Bronchial smooth muscle cell (primary cell): Measurements from ENCODE around the gene IFNA16. TPM values are rescaled to one million over a fixed set of nuclear protein-coding genes. Genes with fewer than 3 reads are reported as not detected.

Source experiments
- total RNA-seq: library from RNA; depleted of rRNA; stranded (reverse); fragments of >200 nt; gene quantifications from 2 replicates; pipeline ENCODE4 v1.2.1, GENCODE V29; 2014

IFNA16 gene
- total RNA-seq, result not detected in 2 replicates

GRCh38 chr9:21217211-21217610 lies at the start of gene IFNA16:
IFNA16 (minus strand) TSS chr9:21217311; CDS start chr9:21217305, 6 bp downstream.

GRCh38 chr9:21239911-21240310 lies 22.8 kb upstream of the IFNA16 start, which contains the start of gene IFNA14:
IFNA14 (minus strand) TSS chr9:21240005; CDS start chr9:21239935, 70 bp downstream.

GRCh38 chr9:21228122-21228521 lies 11.0 kb upstream of the IFNA16 start, which contains the start of gene IFNA17:
IFNA17 (minus strand) TSS chr9:21228222; CDS start chr9:21228173, 49 bp downstream.

GRCh38 chr9:21207043-21207442 lies 10.1 kb downstream of the IFNA16 start, which contains the start of gene IFNA10:
IFNA10 (minus strand) TSS chr9:21207143; CDS start chr9:21207097, 46 bp downstream.

GRCh38 chr9:21202105-21202504 lies 15.0 kb downstream of the IFNA16 start, which contains the start of gene IFNA7:
IFNA7 (minus strand) TSS chr9:21202205; CDS start chr9:21202165, 40 bp downstream.

GRCh38 chr9:21187487-21187886 lies 29.6 kb downstream of the IFNA16 start, which contains the start of gene IFNA4:
IFNA4 (minus strand) TSS chr9:21187587; CDS start chr9:21187531, 56 bp downstream.

GRCh38 chr9:21166560-21166959 lies 50.6 kb downstream of the IFNA16 start, which contains the start of gene IFNA21:
IFNA21 (minus strand) TSS chr9:21166660; CDS start chr9:21166612, 48 bp downstream.

Other genes with a start within 250 kb of the IFNA16 start
- gene HACD4, start 185.7 kb downstream of the IFNA16 start, total RNA-seq, result 4.9 and 7.4 TPM in 2 replicates
- gene IFNB1, start 139.4 kb downstream of the IFNA16 start, total RNA-seq, result not detected in 2 replicates
- 0.09 TPM in 1 of 2 replicates, not detected in the other for gene IFNW1, start 75.5 kb downstream of the IFNA16 start, total RNA-seq
- not detected in 2 replicates for gene IFNA21, start 50.7 kb downstream of the IFNA16 start, total RNA-seq
- gene IFNA4, start 29.7 kb downstream of the IFNA16 start, total RNA-seq, result not detected in 2 replicates
- gene IFNA7, start 15.1 kb downstream of the IFNA16 start, total RNA-seq, result not detected in 2 replicates
- not detected in 2 replicates for gene IFNA10, start 10.2 kb downstream of the IFNA16 start, total RNA-seq
- gene IFNA17, start 10.9 kb upstream of the IFNA16 start, total RNA-seq, result not detected in 2 replicates
- gene IFNA14, start 22.7 kb upstream of the IFNA16 start, total RNA-seq, result not detected in 2 replicates
- 0.09 and 0.16 TPM in 2 replicates for gene IFNA5, start 88.0 kb upstream of the IFNA16 start, total RNA-seq
- 28.8 and 35.0 TPM in 2 replicates for gene KLHL9, start 118.1 kb upstream of the IFNA16 start, total RNA-seq
- gene IFNA6, start 133.6 kb upstream of the IFNA16 start, total RNA-seq, result not detected in 2 replicates
- gene IFNA13, start 150.7 kb upstream of the IFNA16 start, total RNA-seq, result not detected in 2 replicates
- not detected in 2 replicates for gene IFNA2, start 168.1 kb upstream of the IFNA16 start, total RNA-seq
- gene IFNA8, start 191.8 kb upstream of the IFNA16 start, total RNA-seq, result not detected in 2 replicates
- gene IFNA1, start 223.1 kb upstream of the IFNA16 start, total RNA-seq, result not detected in 2 replicates